ENCODE data around the gene NTSR1. TPM values are rescaled to one million over a fixed set of nuclear protein-coding genes. Genes with fewer than 3 reads are reported as not detected.

The NTSR1 gene
- total RNA-seq, 1 experiment from 2014 or later, result 44.1 TPM

GRCh38 chr20:62787866-62788265, 79.2 kb downstream of the NTSR1 start:
- Histone ChIP-seq H3K4me1 (ENCODE audit: control insufficient read depth, insufficient read depth, low read length) (peaks cover 3% of the 10 kb centered on the region; the same call in 1 of the 2 replicates), H3K4me3 (ENCODE audit: low read depth in 2 of 2, low read length in 2 of 2) (no peak overlapping the region), H3K9me3 (ENCODE audit: control insufficient read depth, insufficient read depth, low read depth, low read length) (no peaks in the 10 kb centered on the region), H3K27me3 (ENCODE audit: control insufficient read depth, insufficient read depth, low read length) (no peaks in the 10 kb centered on the region), H3K27ac (ENCODE audit: low read length) (no peak overlapping the region), H3K36me3 (ENCODE audit: control insufficient read depth, insufficient read depth, low read length) (no peaks in the 10 kb centered on the region)
- no peak for DNase-seq (ENCODE audit: low read depth, low spot score)
- in situ Hi-C loops (cut with HindIII; ENCODE audit: low pct_unique_long_range_greater_than_20kb, low sequenced_read_pairs) (no loop called here), intact Hi-C loops (cut with micrococcal nuclease; ENCODE audit: unreplicated experiment) (no loop called here)
- POLR2A ChIA-PET, result no interaction called here
- TF ChIP-seq POLR2AphosphoS5 (IDR thresholded peaks at IDR 0.05; ENCODE audit: low read depth, low read length) (no peak), SIN3A (IDR thresholded peaks at IDR 0.05; ENCODE audit: borderline replicate concordance, insufficient read depth, low read depth, low read length) (no peak), TCF7L2 (IDR thresholded peaks at IDR 0.05; ENCODE audit: low read depth, low read length) (no peak)
- TF ChIP-seq, protein P1, sequence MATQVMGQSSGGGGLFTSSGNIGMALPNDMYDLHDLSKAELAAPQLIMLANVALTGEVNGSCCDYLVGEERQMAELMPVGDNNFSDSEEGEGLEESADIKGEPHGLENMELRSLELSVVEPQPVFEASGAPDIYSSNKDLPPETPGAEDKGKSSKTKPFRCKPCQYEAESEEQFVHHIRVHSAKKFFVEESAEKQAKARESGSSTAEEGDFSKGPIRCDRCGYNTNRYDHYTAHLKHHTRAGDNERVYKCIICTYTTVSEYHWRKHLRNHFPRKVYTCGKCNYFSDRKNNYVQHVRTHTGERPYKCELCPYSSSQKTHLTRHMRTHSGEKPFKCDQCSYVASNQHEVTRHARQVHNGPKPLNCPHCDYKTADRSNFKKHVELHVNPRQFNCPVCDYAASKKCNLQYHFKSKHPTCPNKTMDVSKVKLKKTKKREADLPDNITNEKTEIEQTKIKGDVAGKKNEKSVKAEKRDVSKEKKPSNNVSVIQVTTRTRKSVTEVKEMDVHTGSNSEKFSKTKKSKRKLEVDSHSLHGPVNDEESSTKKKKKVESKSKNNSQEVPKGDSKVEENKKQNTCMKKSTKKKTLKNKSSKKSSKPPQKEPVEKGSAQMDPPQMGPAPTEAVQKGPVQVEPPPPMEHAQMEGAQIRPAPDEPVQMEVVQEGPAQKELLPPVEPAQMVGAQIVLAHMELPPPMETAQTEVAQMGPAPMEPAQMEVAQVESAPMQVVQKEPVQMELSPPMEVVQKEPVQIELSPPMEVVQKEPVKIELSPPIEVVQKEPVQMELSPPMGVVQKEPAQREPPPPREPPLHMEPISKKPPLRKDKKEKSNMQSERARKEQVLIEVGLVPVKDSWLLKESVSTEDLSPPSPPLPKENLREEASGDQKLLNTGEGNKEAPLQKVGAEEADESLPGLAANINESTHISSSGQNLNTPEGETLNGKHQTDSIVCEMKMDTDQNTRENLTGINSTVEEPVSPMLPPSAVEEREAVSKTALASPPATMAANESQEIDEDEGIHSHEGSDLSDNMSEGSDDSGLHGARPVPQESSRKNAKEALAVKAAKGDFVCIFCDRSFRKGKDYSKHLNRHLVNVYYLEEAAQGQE (IDR thresholded peaks at IDR 0.05; ENCODE audit: insufficient read depth in 1 of 2, low read depth in 2 of 2, low read length in 1 of 2), result no peak
- TF ChIP-seq, protein P2, sequence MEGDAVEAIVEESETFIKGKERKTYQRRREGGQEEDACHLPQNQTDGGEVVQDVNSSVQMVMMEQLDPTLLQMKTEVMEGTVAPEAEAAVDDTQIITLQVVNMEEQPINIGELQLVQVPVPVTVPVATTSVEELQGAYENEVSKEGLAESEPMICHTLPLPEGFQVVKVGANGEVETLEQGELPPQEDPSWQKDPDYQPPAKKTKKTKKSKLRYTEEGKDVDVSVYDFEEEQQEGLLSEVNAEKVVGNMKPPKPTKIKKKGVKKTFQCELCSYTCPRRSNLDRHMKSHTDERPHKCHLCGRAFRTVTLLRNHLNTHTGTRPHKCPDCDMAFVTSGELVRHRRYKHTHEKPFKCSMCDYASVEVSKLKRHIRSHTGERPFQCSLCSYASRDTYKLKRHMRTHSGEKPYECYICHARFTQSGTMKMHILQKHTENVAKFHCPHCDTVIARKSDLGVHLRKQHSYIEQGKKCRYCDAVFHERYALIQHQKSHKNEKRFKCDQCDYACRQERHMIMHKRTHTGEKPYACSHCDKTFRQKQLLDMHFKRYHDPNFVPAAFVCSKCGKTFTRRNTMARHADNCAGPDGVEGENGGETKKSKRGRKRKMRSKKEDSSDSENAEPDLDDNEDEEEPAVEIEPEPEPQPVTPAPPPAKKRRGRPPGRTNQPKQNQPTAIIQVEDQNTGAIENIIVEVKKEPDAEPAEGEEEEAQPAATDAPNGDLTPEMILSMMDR (IDR thresholded peaks at IDR 0.05), result no peak
- BruUV-seq (replicated peaks), result no TSS peak
- CTCF ChIA-PET, result interaction anchor here (1.0 to 3.7 kb wide), 2 partner anchors 84 to 102 kb away, joined by 4 to 13 read pairs; no protein-coding TSS in a partner anchor
- ATAC-seq, result no peak

GRCh38 chr20:62788607-62789006, 80.0 kb downstream of the NTSR1 start:
- no peak for DNase-seq (ENCODE audit: low read depth, low spot score)
- H3K36me3 ChIP-seq (ENCODE audit: control insufficient read depth, insufficient read depth, low read length), result no peaks in the 10 kb centered on the region
- ChIA-PET CTCF (interaction anchor here (1.0 to 3.7 kb wide), 2 partner anchors 85 to 103 kb away, joined by 4 to 13 read pairs; no protein-coding TSS in a partner anchor), POLR2A (interaction anchor here (0.6 kb wide), 1 partner anchor 9 kb away, joined by 6 read pairs; no protein-coding TSS in a partner anchor)
- H3K27me3 ChIP-seq (ENCODE audit: control insufficient read depth, insufficient read depth, low read length), result no peaks in the 10 kb centered on the region
- H3K4me1 ChIP-seq (ENCODE audit: control insufficient read depth, insufficient read depth, low read length), result peaks cover 7% of the 10 kb centered on the region
- H3K4me3 ChIP-seq (ENCODE audit: low read depth in 2 of 2, low read length in 2 of 2), result no peak overlapping the region
- TF ChIP-seq, protein P2 (IDR thresholded peaks at IDR 0.05), result no peak
- TF ChIP-seq SIN3A (IDR thresholded peaks at IDR 0.05; ENCODE audit: borderline replicate concordance, insufficient read depth, low read depth, low read length) (no peak), TCF7L2 (IDR thresholded peaks at IDR 0.05; ENCODE audit: low read depth, low read length) (no peak), POLR2AphosphoS5 (IDR thresholded peaks at IDR 0.05; ENCODE audit: low read depth, low read length) (no peak)
- TF ChIP-seq, protein P1 (IDR thresholded peaks at IDR 0.05; ENCODE audit: insufficient read depth in 1 of 2, low read depth in 2 of 2, low read length in 1 of 2), result no peak
- ATAC-seq, result no peak
- intact Hi-C loops (cut with micrococcal nuclease; ENCODE audit: unreplicated experiment) (no loop called here), in situ Hi-C loops (cut with HindIII; ENCODE audit: low pct_unique_long_range_greater_than_20kb, low sequenced_read_pairs) (no loop called here)
- no peak overlapping the region for H3K27ac ChIP-seq (ENCODE audit: low read length)
- BruUV-seq (replicated peaks), result no TSS peak
- H3K9me3 ChIP-seq (ENCODE audit: control insufficient read depth, insufficient read depth, low read depth, low read length), result no peaks in the 10 kb centered on the region

Measured in Panc1 (cell line).